GM18517 (cell line): ENCODE measurements around the gene NAGA.

Experiments
- ATAC-seq: cut with Tn5 transposase; IDR thresholded peaks from one replicate; pipeline ENCODE4 v1.9.1; 2021; ENCODE audit warnings: mild to moderate bottlenecking, moderate library complexity; ENCODE audit not compliant: unreplicated experiment

The NAGA gene

DNA sequence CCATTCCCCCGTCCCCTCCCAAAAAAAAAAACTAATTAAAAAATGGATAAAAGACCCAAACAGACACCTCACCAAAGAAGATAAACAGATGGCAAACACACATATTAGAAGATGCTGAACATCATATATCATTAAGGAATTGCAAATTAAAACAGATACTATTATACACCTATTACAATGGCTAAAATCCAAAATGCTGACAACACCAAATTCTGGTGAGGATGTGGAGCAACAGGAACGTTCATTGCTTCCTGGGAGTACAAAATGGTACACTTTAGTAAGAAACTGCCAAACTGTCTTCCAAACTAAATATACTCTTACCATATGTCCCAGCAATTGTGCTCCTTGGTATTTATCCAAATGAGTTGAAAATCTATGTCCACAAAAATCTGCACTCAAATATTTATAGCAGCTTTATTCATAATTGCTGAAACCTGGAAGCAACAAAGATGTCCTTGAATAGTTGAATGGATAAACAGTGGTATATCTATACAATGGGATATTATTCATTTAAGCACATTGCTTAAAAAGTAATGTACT is 19.9 kb downstream of the NAGA start:
- no peak for ATAC-seq

- no peak for ATAC-seq
Observed at GRCh38 chr22:42041784-42042183, 28.8 kb downstream of the NAGA start.

DNA sequence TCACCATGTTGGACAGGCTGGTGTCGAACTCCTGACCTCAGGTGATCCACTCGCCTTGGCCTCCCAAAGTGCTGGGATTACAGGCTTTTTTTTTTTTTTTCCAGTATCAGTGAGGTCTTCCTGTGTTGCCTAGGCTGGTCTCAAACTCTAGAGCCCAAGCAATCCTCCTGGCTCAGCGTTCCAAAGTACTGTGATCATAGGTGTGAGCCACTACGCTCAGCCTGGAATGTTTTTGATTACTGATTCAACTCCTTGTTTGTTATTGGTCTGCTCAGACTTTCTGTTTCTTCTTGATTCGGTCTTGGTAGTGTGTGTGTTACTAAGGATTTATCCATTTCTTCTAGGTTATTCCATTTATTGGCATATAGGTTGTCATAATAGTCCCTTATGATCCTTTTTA is 31.3 kb downstream of the NAGA start:
- ATAC-seq = no peak

DNA sequence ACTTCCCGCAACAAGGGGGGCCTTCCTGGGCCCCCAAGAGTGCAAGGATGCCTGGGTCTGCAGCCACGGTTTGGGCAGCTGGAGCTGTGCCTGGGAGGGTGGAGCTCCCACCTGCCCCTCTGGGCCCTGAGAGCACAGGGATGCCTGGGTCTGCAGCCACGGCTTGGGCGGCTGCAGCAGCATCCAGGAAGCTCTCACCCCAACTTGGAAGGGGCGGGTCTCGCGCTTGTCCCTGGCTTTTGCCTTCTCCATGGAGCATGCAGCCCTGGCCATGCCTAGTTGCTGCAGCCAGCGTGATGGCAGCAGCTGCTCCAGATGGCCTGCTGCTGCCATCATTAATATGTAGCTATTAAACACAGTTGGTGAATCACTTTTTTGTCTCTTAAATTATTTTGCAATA is 35.4 kb downstream of the NAGA start:
- no peak for ATAC-seq

- no peak for ATAC-seq
Observed at GRCh38 chr22:42033263-42034181, 37.1 kb downstream of the NAGA start.

DNA sequence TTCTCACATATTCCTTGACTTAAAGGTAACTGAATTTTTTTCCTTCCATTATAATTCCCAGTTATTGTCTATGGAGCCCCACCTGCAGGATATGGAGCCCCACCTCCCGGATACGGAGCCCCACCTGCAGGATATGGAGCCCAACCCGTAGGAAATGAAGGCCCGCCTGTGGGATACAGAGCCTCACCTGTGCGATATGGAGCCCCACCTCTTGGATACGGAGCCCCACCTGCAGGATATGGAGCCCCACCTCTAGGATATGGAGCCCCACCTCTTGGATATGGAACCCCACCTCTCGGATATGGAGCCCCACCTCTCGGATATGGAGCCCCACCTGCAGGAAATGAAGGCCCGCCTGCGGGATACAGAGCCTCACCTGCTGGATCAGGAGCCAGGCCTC is 43.9 kb downstream of the NAGA start:
- no peak for ATAC-seq

DNA sequence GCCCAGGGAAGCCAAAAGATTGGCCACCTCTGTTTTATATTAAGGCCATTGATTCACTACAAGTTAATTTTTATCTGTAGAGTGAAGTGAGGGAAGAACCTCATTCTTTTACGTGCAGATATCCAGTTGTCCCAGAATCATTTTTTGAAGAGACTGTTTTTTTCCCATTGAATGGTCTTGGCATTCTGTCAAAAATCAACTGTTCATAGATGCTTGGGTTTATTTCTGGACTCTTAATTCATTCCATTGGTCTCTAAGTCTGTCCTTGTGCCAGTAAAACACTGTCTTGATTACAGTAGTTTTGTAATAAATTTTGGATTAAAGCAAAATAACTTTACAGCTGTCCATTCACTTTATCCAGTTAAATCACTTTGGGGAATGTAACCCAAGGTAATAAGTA is 45.2 kb downstream of the NAGA start:
- no peak for ATAC-seq

DNA sequence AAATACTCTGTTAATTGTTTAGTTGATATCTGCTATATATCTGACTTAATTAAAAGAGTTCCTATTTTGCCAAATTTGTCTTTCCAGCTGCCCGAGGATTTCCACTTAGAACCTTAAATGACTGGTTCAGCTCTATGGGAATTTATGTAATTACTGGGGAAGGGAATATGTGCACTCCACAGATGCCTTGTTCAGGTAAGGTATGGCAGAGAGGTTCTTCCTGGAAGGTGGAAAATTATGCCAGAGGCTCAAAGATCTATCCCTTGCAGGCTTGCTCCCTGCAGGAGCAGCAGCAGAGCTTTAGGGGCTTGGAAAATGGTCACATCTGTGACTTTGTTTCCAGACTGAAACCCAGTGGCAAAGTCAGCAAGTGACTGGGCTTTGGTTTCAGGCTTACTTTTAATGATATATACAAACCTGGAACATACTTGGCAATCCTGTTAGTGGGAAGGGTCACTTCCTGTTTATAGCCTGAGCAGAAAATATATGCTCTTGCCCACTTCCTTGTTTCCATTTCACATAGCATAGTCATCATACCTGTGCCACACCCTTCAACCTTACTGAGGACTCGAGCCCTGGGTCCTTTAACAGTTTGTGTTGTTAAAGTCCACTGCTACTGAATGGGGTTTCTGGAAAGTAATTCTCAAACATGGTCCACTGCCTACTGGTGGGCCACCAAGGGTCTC is 48.3 kb downstream of the NAGA start:
- ATAC-seq = no peak

GRCh38 chr22:42021571-42021970 is 49.0 kb downstream of the NAGA start:
- no peak for ATAC-seq

DNA sequence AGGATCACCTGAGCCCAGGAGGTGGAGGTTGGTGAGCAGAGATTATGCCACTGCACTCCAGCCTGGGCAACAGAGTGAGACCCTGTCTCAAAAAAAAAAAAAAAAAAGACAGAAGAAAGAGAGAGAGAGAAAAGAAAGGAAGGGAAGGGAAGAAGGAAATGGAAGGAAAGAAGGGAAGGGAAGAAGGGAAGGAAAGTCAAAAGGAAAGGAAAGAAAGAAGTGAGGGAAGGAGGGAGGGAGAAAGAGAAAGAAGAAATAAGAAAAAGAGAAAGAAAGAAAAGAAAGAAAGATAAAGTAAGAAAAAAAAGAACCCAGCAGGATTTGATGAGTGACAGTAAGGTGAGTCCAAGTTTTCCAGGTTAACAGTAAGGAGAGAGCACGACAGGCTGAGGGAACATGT is 52.4 kb downstream of the NAGA start:
- ATAC-seq = no peak

GRCh38 chr22:42016111-42016510 is 54.5 kb downstream of the NAGA start:
- ATAC-seq = no peak

DNA sequence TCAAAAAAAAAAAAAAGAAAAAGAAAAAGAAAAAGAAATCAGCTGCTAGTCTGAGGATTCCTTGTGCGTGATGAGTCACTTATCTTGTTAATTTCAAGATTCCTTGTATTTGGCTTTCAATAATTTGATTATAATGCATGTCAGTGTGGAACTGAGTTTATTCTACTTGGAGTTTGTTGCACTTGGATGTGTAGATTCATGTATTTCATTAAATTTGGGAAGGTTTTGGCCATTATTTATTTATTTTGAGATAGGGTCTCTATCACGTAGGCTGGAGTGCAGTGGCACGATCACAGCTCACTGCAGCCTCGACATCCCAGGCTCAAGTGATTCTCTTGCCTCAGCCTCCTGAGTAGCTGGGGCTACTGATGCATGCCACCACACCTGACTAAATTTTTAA is 57.2 kb downstream of the NAGA start:
- ATAC-seq = no peak

GRCh38 chr22:42010778-42011177 is 59.8 kb downstream of the NAGA start:
- ATAC-seq = no peak
